Right forelimb (tissue), 1 donor: ENCODE measurements around the gene TVP23B.
A peak's percentile ranks its signal among the peaks of the same experiment; 100 is the strongest.
"Not testable (repeated sequence)": the region's sequence is repeated elsewhere in the genome, so short reads cannot be mapped to it uniquely, and the experiment has no call there.

ENCODE experiments used
- DNase-seq: peaks from one replicate; pipeline ENCODE4 v3.0.0-alpha.2; 2018

TVP23B gene

GRCh38 chr17:18794841-18795240, 13.9 kb downstream of the TVP23B start:
- DNase-seq: not testable (repeated sequence)

- not testable (repeated sequence) for DNase-seq
Observed at GRCh38 chr17:18796887-18797286, 15.9 kb downstream of the TVP23B start.

DNA sequence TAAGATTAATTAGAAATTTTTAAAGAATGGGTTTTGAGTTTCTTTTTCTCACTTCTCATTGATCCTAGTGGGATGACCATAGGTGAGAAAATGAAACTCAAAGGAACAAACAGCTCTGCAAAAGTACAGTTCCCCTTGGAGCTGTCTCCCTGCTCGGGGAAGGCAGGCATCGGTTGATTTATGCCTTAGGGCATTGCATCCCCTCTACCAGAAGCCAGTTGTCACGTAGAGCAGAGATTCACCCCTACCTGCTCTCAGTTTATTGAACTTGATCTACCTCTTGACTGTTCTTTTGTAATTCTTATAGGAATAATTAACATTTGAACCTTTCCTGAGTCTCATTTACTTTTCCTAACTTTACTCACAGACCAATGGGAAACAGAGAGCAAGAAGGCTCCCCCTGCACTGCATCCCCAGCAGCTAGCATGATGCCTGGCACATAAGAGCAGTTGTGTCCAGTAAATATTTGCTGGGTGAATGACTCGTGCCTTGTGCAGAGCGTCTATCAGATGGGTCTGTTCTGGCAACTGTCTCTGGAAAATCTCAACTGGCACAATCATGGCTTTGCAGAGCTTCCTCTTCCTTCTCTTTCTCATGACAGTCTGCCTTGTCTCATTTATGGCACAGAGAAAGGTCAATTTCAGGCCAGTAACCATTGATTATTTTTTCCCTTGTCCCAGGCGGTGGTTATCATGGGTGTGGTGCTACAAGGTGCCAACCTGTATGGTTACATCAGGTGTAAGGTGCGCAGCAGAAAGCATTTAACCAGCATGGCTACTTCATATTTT, 22.7 kb downstream of the TVP23B start:
- not testable (repeated sequence) for DNase-seq

GRCh38 chr17:18815924-18816323, 34.9 kb downstream of the TVP23B start:
- DNase-seq: not testable (repeated sequence)

DNA sequence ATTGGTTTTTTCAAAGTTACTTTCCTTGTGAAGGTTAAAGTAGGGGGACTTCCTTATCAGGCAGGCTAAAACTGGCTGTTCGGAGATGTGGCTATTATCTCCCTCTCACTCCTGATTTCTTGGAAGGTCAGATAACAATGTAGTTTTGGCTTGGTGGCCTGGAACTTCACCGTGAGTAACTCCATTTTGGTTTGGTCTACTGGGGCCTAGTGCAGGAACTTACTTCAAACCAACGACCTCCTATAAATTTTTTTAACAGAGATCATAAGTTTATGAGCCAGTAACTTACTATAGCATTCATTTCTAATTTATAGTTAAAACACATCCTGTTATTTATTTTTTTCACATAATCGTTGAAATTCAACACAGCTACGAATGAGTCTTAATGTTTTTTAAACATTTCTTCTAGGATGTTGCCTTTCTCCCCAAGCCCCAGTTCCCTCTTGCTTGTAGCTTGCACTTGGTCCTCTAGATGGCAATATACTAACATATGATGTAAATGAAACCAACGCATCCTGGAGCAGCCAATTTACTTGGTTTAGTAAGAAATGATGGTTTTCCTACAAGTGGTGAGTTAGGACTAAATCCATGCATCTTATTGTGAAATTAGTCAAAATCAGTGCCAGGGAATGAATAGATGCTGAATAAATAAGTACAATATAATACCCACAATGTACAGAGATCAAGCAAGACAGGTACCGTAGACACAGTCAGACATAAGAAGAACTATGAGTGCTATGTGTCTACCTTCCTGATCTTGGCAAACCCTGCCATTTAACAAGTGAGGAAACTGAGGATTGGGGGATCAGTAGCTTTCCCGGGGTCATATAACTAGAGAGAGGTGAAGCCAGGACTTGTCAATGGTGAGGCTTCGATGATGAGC, 35.7 kb downstream of the TVP23B start:
- DNase-seq: peak; percentile 42

DNA sequence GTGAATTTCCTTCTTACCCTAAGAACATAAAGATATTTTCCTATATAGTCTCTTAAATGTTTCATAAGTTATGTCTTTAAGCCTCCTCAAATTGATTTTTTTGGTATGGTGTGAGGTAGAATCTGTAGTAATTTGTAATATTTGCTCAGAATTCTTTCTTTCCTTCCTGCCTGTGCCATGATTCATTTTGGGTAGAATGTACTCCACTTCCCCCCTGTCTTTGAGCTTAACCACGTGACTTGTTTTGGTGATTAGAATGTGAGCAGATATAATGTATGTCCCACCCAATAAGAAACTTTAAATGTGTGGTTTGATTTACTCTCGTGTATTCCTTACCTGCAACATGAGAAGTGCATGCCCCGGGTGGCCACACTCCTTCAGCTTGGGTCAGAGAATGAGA, 40.4 kb downstream of the TVP23B start:
- DNase-seq: not testable (repeated sequence)

DNA sequence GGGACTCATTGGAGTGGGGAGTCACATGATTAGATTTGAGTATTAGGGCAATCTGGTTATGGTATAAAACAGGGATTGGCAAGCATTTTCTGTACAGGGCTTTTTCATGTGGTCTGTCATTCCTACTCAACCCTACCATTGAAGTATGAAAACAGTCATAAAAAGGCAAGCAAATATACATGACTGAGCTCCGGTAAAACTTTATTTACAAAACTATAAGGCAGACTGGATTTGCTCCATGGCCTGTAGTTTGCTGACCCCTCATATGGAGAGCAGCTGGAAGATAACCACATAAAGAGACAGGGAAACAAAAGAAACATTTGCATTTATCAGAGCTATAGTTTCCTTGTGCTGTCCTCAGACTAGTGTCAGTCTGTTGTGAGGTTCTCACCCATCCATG, 46.6 kb downstream of the TVP23B start:
- DNase-seq: not testable (repeated sequence)

GRCh38 chr17:18848501-18848900, 67.5 kb downstream of the TVP23B start:
- no peak for DNase-seq

DNA sequence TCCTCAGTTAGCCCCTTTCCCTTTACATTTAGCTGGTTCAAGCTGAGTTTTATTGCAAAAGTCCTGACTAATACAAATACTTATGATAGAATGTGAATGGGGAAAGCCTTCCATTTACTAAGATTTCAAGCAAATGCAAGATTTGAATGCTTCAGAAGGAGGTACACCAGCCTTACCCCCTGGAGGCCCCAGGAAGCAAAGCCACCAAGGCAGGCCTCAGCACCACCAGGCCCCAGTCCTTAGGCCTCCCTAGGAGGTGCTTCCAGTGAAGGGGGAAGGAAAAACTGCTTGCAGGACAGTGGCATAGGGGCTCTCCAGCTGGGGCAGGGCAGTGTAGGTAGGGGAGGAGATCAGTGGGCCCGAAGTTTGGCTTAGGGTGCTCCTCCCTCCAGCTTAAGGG, 69.7 kb downstream of the TVP23B start:
- DNase-seq: no peak

- DNase-seq: no peak
Observed at GRCh38 chr17:18851201-18851600, 70.2 kb downstream of the TVP23B start.

DNA sequence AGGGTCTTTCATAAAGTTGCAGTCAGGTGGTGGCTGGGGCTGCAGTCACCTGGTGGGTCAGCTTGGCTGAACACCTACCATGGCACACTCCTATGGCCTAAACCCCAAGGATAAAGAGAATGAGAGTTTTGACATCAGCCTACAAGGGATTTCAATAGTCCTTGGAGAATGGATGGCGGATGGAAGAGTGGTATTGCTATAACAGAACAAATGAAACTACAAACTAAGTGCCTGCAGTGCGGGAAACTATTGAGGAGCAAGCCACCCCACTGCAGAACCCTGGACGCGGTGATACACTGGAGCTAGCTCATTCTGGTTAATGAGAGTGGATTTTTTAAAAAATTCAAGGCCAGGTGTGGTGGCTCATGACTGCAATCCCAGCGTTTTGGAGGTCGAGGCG, 74.0 kb downstream of the TVP23B start:
- DNase-seq: no peak

GRCh38 chr17:18855831-18856569, 75.0 kb downstream of the TVP23B start:
- peak; percentile 94 for DNase-seq
